ENCODE measurements around the gene TBC1D24. TPM values are rescaled to one million over a fixed set of nuclear protein-coding genes. Genes with fewer than 3 reads are reported as not detected.

Gene TBC1D24
- total and polyA plus RNA-seq, 7 donors = 0.60 to 16.1 (median 6.5) TPM

GRCh38 chr16:2467528-2468232 lies 7.2 kb upstream of the TBC1D24 start:
- DNase-seq = peak; percentile 96
- Histone ChIP-seq H3K4me1 (peaks cover 0 to 37% (median 34%) of the 10 kb centered on the region in 4 donors), H3K4me3 (peak overlapping the region; percentile 17 to 69 (median 52)), H3K9me3 (no peaks in the 10 kb centered on the region), H3K36me3 (no peaks in the 10 kb centered on the region), H3K27me3 (peaks cover 26 to 58% (median 41%) of the 10 kb centered on the region in 3 donors), H3K27ac (peak overlapping the region in 3 of 4 donors; percentile 50 to 66 (median 53))
- TF ChIP-seq POLR2AphosphoS5 (IDR thresholded peaks at IDR 0.05) (peak; percentile 50 to 76 (median 68)), POLR2A (IDR thresholded peaks at IDR 0.05) (no peak)
- 1 to 2% methylated on average over 80 of the region's 80 CpGs for WGBS, 2 donors
- intact Hi-C loops (cut with DNase I) = loop anchor here (2.0 kb wide), 1 partner anchor 39 kb away; the partner anchor contains the start of gene CCNF

DNA sequence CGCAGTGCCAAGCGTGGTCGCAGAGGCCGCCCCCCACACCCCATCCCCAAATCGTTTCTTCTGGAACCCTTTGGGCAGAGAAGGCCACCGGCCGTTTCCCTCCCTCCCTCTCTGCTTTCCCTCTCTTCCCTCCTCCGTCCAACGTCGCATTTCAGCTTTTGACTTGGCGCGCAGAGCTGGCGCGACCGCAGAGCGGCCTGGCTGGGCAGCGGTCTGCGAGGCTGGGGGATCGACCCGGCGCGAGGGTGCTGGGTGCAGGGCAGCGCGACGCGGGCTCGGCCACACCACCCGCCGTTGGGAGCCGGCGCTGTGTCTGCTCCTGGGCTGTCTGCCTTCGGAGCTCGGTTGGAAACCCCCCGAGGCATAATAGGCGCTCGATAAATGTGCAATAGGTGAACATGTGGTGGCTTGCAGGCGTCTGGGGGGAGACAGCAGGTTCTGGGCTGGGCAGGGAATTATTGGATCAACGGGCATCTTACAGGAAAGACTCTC lies 6.6 kb upstream of the TBC1D24 start:
- no peaks in the 10 kb centered on the region for H3K36me3 ChIP-seq
- no peak for DNase-seq
- peaks cover 0 to 41% (median 36%) of the 10 kb centered on the region in 4 donors for H3K4me1 ChIP-seq
- TF ChIP-seq POLR2A (IDR thresholded peaks at IDR 0.05) = no peak
- H3K27ac ChIP-seq = peak overlapping the region in 3 of 4 donors; percentile 50 to 66 (median 53)
- no peaks in the 10 kb centered on the region for H3K9me3 ChIP-seq
- peak overlapping the region; percentile 17 to 69 (median 52) for H3K4me3 ChIP-seq
- intact Hi-C loops (cut with DNase I) = no loop called here
- WGBS, 2 donors = 0 to 1% methylated on average over 38 of the region's 38 CpGs
- peaks cover 32 to 64% (median 47%) of the 10 kb centered on the region in 3 donors for H3K27me3 ChIP-seq

GRCh38 chr16:2468725-2469398 lies 6.1 kb upstream of the TBC1D24 start:
- Histone ChIP-seq H3K4me1 (peaks cover 0 to 47% (median 41%) of the 10 kb centered on the region in 4 donors), H3K27ac (no peak overlapping the region), H3K27me3 (peaks cover 32 to 68% (median 49%) of the 10 kb centered on the region in 3 donors), H3K4me3 (peak overlapping the region in 1 of 4 donors; percentile 69), H3K36me3 (no peaks in the 10 kb centered on the region), H3K9me3 (no peaks in the 10 kb centered on the region)
- intact Hi-C loops (cut with DNase I) = no loop called here
- no peak for DNase-seq
- TF ChIP-seq CTCF (IDR thresholded peaks at IDR 0.05) (no peak), EP300 (IDR thresholded peaks at IDR 0.05) (no peak), POLR2AphosphoS5 (IDR thresholded peaks at IDR 0.05) (no peak), POLR2A (IDR thresholded peaks at IDR 0.05) (no peak)
- WGBS, 2 donors = 9 to 14% methylated on average over 14 of the region's 14 CpGs

DNA sequence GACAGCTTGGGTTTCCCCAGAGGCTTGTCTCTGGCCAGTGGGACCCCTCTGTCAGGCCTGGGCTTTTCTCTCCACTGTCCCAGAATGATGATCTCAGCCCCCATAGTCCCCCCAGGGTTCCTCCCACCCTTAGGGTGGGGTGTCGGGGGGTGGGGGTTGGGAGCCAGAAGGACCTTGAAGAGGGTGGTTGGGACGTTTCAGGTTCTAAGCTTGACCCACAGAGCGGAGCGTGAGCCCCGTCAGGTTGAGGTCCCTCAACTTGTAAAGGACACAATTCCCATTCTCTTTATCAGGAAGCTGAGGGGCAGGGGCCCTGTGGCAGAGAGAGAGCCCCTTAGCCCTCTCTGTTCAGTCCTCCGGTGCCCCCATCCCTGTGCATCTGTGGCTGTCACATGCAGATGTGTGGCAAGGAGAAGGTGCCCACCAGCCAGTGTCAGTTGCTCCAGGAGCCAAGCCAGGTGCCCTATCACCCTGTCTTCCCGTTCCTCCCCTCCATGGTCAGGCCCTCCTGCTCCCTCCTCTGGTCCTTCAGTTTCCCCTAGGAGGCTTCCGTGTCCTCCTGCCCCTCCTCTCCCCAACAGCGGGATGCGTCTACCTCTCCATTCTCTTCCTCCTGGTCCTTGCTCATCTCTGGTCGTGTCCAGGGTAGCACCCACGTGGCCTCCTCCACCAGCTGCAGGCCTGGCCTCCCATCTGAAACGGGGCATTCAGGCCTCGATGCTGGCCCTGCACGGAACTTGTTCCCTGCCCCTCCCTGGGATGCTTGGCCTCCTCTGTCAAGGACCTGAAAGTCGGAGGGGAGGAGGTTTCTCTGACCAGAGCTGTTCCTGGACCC lies 5.3 kb upstream of the TBC1D24 start:
- peaks cover 32 to 68% (median 49%) of the 10 kb centered on the region in 3 donors for H3K27me3 ChIP-seq
- TF ChIP-seq CTCF (IDR thresholded peaks at IDR 0.05) (no peak), POLR2AphosphoS5 (IDR thresholded peaks at IDR 0.05) (no peak), POLR2A (IDR thresholded peaks at IDR 0.05) (no peak), EP300 (IDR thresholded peaks at IDR 0.05) (no peak)
- no peak for DNase-seq
- intact Hi-C loops (cut with DNase I) = no loop called here
- WGBS, 2 donors = 41 to 57% methylated on average over 16 of the region's 16 CpGs
- H3K36me3 ChIP-seq = no peaks in the 10 kb centered on the region
- peaks cover 0 to 54% (median 47%) of the 10 kb centered on the region in 4 donors for H3K4me1 ChIP-seq
- H3K4me3 ChIP-seq = no peak overlapping the region
- no peak overlapping the region for H3K27ac ChIP-seq
- no peaks in the 10 kb centered on the region for H3K9me3 ChIP-seq

GRCh38 chr16:2470234-2470601 lies 4.7 kb upstream of the TBC1D24 start:
- no peak for DNase-seq
- H3K36me3 ChIP-seq = no peaks in the 10 kb centered on the region
- no peak overlapping the region for H3K4me3 ChIP-seq
- intact Hi-C loops (cut with DNase I) = no loop called here
- H3K9me3 ChIP-seq = no peaks in the 10 kb centered on the region
- WGBS, 2 donors = 77 to 88% methylated on average over 7 of the region's 7 CpGs
- no peak overlapping the region for H3K27ac ChIP-seq
- peaks cover 0 to 57% (median 47%) of the 10 kb centered on the region in 4 donors for H3K4me1 ChIP-seq
- peaks cover 32 to 68% (median 49%) of the 10 kb centered on the region in 3 donors for H3K27me3 ChIP-seq
- no peak for TF ChIP-seq POLR2A (IDR thresholded peaks at IDR 0.05)
- no peak for TF ChIP-seq CTCF (IDR thresholded peaks at IDR 0.05)
- TF ChIP-seq POLR2AphosphoS5 (IDR thresholded peaks at IDR 0.05) = no peak
- TF ChIP-seq EP300 (IDR thresholded peaks at IDR 0.05) = no peak

Measured in sigmoid colon (tissue), 7 donors.